HG03064 (cell line): ENCODE data around the gene CACNA1I.

Experiments used
- ATAC-seq: cut with Tn5 transposase; IDR thresholded peaks from one replicate; pipeline ENCODE4 v1.9.1; 2021; ENCODE audit warnings: low read depth; ENCODE audit not compliant: unreplicated experiment

CACNA1I gene

DNA sequence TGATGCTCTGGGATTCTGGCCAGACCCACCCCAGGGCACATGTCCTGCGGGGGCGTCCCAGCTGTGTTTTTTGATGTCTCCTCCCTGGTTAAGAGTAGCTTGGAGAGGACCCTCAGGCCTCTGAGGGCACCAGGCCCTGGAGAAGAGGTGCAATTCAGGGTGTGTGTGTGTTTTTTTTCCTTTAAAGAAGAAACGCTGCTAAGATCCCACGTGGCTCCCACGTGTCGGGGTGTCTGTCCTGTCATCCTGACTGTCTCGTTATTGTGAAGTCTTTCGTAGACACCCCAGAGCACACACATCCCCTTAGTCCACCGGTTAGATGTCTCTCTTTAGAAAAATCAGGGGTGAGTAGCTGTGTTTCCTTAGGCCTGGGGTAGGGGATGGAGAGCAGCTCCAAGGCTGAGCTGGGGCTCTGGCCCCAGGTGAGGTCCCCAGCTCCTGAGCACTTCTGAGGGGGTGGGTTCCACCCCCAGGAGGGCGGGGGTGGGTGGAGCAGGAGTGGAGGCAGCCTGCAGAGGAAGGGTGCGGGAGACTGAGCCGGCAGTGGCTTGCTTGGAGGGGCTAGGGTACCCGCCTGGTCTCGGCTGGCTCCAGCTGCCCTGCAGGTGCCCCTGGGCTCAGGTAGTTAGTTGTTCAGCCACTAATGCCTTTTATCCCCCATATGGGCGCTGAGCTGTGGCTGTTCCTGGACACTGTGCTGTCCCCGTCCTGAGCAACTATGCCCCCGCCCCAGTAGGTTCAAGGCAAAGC lies 116.4 kb downstream of the CACNA1I start:
- no peak for ATAC-seq

- no peak for ATAC-seq
These were observed 117.7 kb downstream of the CACNA1I start for GRCh38 chr22:39688186-39688785.

- no peak for ATAC-seq
These were observed 118.9 kb downstream of the CACNA1I start for GRCh38 chr22:39689421-39689820.

- ATAC-seq, result no peak
These were observed 120.5 kb downstream of the CACNA1I start for GRCh38 chr22:39690881-39691605.

GRCh38 chr22:39693943-39694500 lies 123.5 kb downstream of the CACNA1I start:
- ATAC-seq, result no peak

GRCh38 chr22:39697790-39698430 lies 127.4 kb downstream of the CACNA1I start:
- no peak for ATAC-seq

GRCh38 chr22:39699631-39700360 lies 129.2 kb downstream of the CACNA1I start:
- no peak for ATAC-seq

GRCh38 chr22:39700565-39700964 lies 130.0 kb downstream of the CACNA1I start:
- ATAC-seq, result no peak

- ATAC-seq, result no peak
These were observed 132.5 kb downstream of the CACNA1I start for GRCh38 chr22:39703091-39703490.

DNA sequence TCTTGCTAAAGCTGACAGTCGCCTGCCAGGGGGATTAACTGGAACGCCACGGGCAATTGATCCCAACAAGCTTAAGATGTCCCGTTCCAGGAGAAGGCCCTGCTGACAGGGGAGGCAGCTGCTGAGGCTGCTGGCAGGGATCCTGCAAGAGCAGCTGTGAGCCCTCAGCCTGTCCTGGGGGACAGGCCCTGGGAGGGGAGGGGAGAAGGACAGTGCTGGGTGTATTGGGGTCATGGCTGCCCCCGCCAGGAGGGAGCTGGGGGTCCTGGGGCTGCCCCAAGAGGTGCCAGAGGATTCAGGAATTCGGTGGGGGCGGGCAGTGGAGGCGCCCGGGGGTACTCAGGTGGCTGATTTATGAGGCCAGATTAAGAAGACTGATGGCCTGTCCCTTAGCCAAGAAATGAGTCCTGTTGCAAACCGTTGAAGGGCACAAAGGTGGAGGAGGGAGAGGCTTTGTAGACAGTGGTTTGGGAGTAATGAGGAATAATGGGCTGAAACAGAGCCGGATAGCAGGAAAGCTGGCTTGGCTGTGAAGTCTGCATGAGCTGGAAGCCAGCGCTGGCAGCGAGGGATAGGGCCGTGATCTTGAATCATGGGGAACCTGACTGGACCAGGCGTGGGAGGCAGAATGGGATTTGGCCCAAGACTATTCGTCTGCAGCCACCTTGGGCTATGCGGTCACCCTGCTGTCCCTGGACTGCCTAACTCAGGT lies 133.5 kb downstream of the CACNA1I start:
- ATAC-seq, result no peak

GRCh38 chr22:39705386-39705785 lies 134.8 kb downstream of the CACNA1I start:
- no peak for ATAC-seq

GRCh38 chr22:39706376-39707140 lies 136.0 kb downstream of the CACNA1I start:
- no peak for ATAC-seq

GRCh38 chr22:39707351-39707750 lies 136.8 kb downstream of the CACNA1I start:
- no peak for ATAC-seq

GRCh38 chr22:39707816-39708215 lies 137.3 kb downstream of the CACNA1I start:
- ATAC-seq, result no peak

DNA sequence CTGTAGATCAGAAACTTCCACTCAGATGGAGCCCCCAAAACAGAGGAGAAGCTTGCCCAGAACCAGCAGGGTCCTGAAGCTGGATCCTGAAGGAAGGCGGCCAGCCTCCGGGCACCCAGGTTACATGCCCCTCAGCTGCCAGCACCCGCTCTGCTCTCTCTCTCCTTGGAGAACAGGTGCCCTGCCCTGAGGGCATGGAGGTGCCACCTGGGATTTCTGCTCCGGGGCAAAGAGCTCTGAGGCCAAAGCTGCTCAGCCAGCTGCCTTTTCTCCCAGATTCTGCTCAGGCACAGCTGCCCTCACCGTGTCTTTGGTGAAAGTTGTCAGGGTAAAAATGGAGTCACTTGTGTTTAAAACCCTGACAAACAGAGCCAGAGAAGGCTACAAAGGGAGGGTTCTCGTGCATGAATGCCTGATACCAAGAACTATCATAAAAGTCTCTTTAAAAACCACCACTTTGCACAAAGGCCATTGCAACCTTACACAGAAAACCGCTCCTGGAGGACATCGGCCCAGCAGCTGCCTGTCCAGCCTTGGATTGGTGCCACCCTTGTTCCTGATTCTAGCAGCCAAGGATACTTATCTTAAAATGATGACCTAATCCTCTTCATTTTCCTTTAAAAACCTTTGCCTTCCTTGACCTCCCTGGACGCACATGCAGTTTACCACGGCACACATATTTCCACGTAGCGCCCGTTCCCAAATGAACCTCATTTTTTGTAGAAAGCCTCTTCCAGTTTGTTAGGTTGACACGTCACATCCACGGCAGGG lies 140.0 kb downstream of the CACNA1I start:
- ATAC-seq, result no peak

DNA sequence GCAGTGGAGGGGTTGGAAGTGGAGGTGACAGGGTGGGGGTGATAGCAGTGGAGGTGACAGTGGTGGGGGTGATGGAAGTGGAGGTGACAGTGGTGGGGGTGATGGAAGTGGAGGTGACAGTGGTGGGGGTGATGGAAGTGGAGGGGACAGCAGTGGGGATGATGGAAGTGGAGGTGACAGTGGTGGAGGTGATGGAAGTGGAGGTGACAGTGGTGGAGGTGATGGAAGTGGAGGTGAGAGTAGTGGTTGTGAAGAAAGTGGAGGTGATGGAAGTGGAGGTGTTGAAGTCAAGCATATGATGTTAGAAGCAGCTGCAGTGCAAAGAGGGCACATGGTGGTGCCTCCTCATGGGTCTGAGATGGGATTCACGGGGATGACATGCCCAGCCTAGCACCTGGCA lies 141.5 kb downstream of the CACNA1I start:
- no peak for ATAC-seq

DNA sequence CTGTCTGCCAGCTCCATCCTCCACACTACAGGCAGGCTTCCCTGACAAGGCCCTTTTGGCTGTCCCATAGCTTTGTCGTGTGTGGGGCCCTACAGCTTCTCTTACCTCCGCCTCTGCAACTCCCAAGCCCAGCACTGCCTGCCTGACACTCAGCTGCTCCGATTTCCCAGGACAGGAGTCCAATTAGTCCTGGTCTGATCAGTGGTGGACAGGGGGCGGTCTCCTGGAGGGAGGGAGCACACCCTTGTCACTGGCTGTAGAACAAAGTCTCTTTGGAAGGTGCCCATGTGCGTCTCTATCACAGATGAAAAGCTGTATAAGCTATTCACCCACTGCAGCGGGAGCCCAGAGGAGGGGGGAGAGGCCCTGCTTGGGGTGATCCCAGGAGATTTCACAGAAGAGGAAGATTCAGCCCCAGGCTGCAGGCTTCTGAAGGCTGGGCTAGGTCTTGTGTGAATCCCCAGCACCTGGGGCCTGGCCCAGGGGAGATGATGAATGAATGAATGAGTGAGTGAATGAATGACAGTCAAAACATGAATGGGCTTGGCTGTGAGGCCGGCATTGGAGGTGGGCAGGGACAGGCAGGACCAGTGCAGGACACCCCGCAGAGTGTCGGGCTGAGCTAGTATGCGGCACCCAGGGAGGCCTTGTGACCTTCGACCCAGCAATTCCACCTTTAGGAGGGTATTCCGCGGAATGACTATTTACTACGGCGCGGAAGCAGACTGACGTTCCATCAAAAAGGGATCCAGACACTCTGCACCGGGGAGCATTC lies 142.4 kb downstream of the CACNA1I start:
- no peak for ATAC-seq
